ENCODE measurements around the gene HDAC4.

DNA sequence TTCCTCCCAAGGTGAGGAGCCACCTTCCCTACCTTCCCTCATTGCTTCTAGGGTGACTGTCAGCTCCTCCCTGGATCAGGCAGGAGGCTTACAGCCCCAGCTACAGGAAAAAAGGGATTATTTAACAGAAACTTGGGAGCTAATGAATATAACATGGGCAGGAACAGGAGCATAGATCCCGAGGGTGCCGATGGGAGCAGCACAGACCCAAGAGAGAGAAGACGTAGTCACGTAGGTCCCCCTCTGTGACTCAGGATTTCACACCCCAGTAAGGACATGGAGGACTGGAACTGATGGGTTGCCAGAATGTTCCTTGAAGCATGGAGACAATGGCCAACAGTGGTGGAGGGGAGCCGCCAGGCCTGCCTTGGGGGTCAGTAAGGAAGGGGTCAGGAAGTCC, 10.3 kb upstream of the HDAC4 start:
- no peak for TF ChIP-seq POLR2A (IDR thresholded peaks at IDR 0.05)
- TF ChIP-seq, protein P1, sequence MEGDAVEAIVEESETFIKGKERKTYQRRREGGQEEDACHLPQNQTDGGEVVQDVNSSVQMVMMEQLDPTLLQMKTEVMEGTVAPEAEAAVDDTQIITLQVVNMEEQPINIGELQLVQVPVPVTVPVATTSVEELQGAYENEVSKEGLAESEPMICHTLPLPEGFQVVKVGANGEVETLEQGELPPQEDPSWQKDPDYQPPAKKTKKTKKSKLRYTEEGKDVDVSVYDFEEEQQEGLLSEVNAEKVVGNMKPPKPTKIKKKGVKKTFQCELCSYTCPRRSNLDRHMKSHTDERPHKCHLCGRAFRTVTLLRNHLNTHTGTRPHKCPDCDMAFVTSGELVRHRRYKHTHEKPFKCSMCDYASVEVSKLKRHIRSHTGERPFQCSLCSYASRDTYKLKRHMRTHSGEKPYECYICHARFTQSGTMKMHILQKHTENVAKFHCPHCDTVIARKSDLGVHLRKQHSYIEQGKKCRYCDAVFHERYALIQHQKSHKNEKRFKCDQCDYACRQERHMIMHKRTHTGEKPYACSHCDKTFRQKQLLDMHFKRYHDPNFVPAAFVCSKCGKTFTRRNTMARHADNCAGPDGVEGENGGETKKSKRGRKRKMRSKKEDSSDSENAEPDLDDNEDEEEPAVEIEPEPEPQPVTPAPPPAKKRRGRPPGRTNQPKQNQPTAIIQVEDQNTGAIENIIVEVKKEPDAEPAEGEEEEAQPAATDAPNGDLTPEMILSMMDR (IDR thresholded peaks at IDR 0.05), result no peak
- TF ChIP-seq EP300 (IDR thresholded peaks at IDR 0.05), result no peak

Measured in tibial nerve (tissue), 4 donors.